HG03432 (cell line): Measurements from ENCODE around the gene LINGO4.

Experiments
- ATAC-seq: cut with Tn5 transposase; IDR thresholded peaks from one replicate; pipeline ENCODE4 v1.9.1; 2021; ENCODE audit warnings: mild to moderate bottlenecking, moderate library complexity; ENCODE audit not compliant: unreplicated experiment

LINGO4 gene

DNA sequence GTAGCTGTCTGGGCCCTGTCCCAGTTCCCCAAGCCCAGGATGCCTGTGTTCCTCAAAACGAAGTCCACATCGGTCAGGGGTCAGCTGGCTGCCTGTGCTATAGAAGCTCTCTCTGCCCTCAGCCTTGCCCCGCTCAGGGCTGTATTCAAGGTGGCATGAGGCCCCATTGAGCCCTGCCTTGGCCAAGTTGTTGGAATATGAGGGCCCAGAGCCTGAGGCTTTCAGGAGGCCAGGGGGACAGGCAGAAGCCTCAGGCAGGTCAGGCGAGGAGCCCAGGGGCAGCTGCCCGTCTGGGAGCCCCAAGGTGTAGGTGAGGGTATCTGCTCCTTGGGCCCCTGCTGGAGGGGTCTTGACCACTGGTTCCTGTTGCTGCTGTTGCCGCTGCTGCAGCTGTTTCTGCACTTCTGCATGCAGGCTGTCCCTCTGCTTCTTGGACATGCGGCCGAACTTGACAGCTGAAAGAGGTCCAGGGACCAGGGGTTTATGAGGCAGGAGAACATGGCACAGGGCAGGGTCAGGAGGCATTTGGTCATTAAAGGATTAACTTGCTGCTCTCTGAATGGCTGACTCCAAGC is 9.8 kb upstream of the LINGO4 start:
- ATAC-seq: no peak

DNA sequence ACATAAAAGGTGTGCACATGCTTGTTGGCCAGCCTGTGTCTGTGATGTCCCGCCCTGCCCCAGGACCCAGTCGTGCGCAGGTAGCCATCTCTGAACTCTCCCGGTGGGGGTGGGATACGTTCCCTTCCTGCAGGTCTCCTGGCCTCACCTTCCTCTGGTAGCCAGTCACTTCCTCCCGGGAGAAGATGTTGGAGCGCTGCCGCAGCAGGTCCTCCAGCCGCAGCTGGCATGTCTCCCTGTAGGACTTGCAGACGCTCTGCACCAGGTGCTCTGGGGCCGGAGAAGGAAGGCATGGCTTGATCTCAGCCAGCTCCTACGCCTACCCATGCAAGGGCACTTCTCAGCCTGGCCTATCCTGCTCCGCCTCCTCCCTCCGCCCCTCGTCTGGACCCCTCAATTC is 9.2 kb upstream of the LINGO4 start:
- no peak for ATAC-seq

DNA sequence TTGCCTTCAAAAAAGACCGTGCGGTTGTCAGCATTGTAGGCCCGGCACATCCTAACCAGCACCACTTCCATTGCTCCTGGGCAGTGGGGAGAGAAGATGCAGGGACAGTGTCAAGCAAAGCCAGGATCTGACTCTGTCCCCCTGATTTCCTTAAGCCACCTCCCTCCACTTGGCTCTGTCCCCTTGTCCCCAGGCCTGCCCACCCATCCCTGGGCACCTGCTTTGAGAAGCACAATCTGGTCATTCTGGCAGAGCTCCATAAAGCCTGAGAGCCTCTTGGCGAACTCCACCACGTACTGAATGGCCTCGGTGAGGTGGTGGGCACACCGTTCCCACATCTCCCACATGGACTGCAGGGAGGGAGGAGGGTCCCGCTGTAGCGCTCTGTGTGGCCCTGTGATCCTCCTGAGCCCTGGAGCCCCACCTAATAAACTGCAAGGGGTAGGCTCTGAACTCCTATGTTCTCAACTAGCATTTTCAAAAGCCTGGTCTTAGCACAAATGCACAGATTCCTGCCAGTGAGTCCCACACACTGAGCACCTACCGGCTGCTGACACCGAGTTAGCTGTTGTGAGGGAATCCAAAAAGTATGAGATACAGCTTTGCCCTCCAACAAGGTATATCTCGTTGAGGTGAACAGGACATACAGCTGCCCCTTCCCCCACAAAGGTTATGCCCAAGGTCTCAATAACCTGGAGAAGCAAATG is 8.2 kb upstream of the LINGO4 start:
- ATAC-seq: no peak

DNA sequence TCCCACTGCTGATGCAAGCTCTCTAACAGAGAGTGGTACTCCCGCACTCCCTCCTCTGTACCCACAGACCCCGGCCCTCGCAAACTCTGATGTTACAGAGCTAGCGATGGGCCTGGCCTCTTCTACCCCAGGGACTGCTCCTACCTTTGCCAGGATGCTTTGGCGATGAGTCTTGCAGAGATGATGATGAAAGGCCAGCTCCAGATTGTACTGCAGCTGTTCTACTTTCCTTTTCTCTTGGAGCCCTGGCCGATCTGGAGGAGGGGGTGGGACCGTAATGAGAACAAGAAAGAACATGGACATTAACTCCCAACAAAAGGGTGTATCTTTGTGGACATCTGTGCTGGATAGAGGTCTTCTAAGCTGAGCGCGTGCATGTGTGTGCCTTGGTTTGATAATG is 6.0 kb upstream of the LINGO4 start:
- no peak for ATAC-seq

DNA sequence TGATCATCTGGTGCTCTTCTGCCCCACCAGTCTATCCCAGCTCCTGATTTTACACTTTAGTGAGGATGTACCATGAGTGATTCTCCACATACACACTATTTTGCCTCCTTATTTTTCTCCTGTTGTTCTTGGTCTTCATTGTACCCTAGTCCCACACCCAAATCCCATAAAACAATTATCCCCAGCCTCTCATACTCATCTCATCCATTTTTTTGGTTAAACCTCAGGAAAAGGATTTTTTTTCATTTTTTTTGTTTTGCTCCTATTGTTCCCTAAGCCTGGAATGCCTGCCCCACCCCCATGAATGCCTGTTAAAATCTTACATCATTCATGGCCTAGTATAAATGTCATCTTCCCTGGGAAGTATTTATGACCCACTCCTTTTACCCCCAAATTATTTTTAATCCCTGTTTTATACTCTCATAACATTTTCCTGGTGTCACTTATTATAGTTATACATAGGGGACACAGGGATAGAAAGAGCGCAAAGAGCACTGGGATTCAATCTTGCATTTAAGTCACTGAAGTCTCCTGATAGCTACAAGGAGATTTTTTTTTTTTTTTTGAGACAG is 4.9 kb upstream of the LINGO4 start:
- ATAC-seq: no peak

DNA sequence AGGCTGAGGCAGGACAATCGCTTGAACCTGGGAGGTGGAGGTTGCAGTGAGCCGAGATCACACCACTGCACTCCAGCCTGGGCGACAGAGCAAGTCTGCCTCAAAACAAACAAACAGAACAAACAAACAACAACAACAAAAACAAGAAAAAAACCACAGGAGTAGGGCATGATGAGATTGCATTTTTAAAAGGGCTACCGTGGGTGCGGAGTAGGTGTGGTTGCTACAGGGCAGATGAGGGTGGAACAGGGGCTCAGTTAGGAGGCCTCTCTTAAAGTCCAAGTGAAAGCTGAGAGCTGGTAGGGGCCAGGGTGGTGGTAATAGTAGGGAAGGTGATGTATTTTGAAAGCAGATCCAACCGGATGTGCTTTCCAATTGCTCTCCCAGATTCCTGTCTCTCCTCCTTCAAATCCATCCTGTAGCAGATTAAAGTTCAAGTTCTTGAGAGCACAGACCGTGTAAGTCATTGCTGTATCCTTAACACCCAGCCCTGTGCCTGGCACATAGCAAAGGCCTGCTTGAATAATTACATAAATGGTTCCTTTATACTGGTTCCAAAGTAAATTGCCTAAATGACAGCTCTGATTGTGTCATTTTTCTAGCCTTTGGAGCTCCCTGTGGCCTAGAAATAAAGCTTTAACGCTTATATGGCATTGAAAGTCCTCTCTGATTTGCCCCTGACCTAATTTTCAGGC is 4.2 kb upstream of the LINGO4 start:
- ATAC-seq: no peak

DNA sequence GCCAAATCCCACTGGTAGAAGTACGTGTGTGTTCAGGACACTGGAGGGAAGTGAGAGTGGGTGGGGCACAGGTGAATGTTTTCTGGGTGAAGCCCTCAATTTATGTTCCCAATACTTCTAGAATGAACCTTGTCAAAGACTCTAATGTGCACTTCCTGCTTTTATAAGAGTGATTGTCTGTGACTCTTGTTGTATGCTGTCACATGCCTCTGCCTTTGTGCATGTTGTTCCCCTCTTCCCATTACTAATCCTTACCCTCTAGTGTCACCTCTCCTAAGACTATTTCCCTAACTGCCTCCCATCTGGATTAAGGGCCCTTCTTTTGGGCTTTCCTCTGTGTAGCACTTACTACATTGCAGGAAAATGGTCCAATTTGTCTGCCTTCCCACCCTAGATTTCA is 2.5 kb upstream of the LINGO4 start:
- no peak for ATAC-seq

DNA sequence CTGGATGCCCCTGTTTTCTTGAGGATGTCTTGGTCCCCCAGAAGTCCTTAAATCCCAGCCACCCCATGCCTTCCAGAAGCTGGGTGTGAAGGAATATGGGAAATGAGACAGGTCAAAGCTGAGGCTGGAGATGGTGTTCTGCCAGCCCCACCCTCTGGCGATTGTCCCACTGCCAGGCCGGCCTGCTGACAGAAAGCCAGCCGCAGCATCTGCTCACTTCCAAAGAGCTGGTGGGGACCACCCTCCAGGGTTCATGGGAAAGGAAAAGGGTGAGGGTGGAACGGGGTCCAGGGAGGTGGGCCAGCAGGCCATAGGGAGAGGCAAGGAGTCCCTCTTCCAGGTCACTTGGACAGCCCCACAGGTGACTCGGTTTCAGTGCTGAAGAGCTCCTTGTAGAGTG is 1.9 kb upstream of the LINGO4 start:
- ATAC-seq: no peak

DNA sequence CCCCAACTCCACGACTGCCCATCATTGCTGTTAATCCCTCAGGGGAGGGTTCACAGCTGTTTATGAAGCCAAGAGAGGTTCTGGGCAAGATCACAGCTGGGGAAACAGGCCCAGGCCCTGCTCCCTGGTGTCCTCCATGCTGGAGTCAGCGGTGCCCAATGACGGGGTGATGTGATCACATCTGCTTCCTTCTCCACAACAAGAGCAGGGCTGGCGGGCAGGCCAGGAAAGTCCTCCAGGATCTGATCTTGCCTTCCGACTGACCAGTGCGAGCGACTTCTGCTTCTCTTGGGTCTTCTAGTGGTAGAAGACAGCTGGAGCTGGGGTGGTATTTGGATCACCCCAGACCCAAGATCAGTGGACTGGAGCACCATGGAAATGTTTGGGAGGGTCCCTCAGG is 951 bp upstream of the LINGO4 start:
- no peak for ATAC-seq

DNA sequence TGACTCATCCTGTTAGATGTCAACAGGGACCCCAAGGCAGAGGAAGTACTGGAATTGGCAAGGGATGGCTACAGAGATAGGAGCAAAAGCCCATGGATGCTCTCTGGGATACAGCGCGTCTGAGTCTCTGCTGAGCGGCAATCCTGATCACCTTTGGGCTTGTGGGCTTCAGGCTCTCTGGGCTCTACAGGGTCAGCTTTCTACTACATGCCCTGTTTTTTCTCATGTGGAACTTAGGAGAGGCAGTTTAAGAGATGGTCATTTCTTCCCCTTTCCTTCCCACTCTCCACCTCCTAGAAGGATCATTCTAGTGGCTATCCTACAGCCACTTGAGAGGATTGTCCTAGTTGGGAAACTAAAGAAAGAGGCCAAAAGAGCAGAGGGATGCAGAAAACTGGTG is 1.3 kb downstream of the LINGO4 start:
- ATAC-seq: no peak

DNA sequence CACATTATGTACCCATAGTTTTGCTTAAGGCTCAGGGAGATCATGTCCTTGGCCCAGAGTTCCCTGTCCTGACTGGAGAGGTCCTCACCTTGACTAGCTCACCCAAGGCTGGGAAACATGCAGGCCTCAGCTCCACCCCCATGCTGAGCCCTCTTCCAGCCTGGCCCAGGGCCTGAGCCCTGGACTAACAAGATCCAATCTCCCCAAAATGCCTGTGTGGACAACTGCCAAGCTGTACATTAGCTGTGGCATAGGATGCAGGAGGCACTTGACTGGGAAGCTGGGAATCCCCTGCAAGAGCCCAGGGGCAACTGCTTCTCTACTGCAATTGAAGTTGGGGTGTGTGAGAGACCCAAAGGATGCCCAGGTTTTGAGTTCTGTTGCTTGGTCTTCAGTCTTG is 2.1 kb downstream of the LINGO4 start:
- ATAC-seq: no peak

DNA sequence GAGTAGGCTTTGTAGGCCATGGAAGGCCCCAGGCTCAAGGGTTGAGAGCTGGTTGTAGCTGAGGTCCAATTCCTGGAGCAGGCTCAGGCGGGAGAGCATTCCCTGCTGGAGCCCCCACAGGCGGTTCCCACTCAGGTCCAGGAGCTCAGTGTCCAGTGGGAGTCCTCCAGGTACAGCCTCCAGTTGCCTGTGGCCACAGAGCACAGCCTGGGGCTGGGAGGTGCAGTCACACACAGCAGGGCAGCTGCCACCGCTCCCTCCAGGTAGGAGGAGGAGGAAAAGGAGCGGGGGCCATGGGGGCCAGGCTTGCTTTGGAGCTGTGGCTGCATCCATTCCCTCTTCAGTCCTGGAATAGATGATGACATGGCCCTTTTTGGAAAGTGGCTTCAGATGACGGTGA is 2.8 kb downstream of the LINGO4 start:
- ATAC-seq: no peak

DNA sequence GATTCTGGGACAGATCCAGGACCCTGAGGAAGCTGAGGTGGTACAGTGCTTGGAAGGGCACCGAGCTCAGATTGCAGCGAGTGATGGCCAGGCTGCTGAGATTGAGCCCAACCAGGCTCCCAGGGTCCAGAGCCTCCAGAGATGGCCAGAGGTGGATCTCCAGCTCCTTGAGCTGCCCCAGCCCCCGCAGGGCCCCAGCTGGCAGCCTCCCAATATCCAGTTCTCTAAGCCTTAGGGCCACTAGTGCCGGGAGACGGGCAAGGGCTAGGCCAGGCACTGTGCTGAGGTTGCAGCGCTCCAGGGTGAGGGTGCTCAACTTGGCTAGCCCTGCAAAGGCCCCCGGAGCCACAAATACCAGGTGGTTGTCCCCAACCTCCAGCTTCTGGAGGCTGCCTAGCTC is 3.4 kb downstream of the LINGO4 start:
- ATAC-seq: no peak

DNA sequence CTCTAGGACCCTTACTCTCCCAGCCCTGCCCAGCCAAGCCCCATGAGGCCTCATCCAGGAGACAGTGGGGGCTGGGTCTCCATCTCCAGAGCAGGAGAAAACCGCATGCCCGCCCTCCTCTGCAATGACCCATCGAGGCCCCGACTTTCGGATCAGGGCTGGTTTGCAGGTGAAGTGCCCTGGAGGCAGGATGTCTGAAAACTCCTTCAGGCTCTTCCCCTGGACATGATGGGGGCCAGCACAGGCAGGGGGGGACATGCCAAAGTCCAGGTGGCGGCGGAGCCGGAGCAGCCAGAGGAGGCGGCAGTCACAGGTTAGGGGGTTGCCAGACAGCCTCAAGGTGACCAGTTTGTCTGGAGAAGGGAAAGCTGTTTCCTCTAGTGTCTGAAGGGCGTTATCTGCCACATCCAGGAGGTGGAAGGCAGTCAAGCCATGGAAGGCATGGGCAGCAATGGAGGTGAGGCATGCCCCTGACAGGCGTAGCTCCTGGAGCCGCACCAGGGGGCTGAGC is 3.9 kb downstream of the LINGO4 start:
- ATAC-seq: no peak

DNA sequence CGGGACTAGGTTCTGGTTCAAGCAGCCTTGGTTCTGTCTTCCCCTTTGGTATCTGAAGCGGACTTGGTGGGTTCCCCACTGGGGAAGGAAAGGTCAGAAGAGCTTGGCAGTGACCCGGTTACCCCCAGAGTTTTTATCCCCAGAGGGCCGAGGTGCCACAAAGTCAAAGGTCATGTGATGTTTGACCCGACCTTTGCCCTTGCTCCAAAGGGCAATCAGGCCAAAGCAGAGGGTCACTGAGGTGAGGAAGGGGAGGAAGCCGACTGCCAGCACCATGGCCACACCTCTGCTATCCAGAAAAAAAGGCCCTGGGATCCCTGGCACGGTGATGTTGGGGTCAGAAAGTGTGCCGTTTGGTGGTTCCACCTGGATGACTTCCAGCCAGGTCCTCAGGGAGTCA is 4.4 kb downstream of the LINGO4 start:
- ATAC-seq: no peak

DNA sequence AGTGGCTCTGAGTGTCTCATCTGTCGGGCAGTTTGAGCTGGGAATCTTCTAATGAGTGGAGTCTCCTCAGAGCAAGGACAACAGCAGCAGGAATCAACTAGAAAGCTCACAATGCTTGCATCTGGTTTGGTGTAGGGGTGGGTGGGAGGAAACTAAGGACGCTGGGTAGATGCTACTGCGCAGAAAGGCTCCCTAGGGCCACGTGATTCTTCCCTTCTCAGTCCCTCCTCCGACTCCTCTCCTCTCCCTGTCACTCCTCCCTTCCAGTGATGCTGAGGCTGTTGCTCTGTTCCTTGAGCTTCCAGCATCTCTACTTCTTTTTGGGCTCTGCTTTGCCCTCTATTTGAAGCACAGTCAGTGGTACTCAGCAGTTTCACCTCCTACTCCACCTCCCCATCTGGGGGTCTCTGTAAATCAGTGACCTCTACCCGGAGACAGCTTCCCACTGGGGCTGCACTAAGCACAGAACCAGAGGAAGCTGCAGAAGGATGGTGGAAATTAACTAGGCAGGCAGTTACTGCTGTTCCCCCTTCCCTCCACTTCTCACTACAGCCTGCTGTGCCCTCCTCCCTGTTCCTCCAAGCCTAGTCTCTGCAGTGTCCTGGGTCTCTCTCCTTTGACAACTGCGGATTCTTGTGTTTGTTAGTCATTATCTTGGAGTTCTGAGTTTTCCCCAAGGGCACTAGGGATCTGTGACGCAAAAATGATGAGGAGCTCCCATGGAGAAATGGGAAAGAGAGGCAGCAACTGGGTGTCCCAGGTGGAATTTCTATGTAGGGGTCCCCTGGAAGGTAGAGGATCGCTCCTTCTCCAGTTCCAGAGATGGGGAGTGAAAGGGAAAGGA is 5.8 kb downstream of the LINGO4 start:
- no peak for ATAC-seq

DNA sequence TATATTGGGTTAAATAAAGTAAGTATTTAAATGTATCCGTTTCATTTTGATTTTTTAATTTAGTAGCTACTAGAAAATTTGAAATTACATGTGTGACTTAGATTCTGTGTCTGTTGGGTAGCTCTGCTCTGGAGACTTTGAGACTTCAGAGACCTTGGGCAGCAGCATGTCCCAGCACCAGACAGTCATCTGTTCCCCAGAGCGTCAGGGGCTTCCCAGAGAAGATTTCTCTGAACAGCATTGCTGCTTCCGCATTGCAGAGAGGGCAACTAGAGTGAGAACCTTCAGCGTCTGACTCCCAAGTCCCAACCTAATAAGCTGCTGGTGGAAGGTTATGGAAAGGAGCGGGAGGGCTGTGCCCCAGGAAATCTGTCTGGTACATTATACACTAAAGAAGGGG is 6.6 kb downstream of the LINGO4 start:
- no peak for ATAC-seq

DNA sequence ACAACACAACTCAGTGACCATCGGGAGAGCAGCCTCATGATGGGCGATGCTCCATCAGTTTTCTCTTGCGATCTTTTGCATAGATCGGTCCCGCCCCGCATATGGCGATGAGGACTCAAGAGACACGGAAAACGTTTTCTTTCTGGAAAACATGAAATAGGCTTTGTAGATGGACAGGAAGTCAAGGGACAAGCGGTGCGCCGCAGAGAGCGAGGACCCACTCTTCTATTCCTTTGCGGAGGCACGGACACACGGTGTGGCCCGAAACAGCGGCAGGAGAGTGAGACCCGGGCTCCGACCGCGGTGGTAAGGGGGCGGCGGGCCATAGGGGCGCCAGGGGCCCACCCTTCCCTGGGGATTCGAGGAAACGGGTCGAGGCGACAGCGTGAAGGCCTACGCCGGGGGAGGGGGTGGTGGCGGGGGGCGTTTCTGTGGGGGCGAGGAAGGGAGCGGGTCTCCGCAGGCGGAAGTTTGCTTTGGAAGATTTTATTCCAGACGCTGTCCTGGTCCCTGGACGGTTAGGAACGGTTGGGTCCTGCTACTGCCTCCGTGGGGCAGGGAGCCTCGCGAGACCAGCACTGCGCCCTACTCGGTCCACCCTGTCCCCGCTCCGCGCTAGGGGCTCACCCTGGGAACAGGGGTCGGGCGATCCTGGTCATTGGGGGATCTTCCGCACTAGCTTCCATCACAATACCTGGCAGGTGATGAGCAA is 14.1 kb downstream of the LINGO4 start:
- no peak for ATAC-seq

DNA sequence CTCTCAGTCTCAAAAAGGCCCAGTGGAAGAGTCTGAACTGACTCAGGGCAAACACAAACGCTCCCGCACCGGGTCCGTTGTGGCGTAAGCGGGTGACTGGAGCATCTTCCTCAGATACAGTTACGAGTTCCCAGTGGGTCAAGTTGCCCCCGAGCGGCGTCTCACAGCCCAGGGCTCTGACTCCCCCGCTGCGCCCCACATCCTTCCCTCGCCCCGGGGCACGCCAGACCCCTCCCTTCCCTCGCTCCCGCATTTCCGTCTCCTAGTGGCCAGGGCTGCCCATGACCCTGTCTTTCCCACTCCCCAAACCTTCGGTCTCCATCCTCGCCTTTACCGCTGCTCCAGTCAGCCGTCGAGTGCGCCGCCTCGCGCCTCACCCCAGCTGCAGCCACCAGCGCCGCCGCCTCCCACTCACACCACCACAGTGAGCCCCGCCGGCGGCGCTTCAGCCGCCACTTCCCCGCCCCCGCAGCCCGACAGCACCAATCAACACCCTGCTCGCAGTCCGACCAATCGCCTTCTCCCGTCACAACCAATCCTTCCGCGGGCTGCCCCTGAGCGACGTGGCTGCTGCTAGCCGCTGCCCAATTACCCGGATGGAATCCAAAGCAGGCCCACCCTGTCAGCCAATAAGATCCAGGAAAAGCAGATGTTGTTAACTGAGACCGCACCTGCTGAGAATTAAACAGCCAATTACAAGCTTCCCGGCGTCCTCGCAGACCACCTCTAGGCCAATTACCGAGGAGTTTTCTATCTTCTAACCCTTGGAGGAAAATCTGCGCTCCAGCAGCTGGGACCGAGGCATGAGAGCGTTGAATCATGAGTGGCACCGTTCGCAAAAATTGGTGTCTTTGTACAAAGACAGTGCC is 14.9 kb downstream of the LINGO4 start, which contains the start of gene TDRKH:
TSS of gene TDRKH (minus strand) at position 430 of the 869 bp plus-strand sequence. CDS start 7,478 bp downstream, outside the sequence.
- ATAC-seq: peak; percentile 96
